ENCODE measurements around the gene KRT85.

DNA sequence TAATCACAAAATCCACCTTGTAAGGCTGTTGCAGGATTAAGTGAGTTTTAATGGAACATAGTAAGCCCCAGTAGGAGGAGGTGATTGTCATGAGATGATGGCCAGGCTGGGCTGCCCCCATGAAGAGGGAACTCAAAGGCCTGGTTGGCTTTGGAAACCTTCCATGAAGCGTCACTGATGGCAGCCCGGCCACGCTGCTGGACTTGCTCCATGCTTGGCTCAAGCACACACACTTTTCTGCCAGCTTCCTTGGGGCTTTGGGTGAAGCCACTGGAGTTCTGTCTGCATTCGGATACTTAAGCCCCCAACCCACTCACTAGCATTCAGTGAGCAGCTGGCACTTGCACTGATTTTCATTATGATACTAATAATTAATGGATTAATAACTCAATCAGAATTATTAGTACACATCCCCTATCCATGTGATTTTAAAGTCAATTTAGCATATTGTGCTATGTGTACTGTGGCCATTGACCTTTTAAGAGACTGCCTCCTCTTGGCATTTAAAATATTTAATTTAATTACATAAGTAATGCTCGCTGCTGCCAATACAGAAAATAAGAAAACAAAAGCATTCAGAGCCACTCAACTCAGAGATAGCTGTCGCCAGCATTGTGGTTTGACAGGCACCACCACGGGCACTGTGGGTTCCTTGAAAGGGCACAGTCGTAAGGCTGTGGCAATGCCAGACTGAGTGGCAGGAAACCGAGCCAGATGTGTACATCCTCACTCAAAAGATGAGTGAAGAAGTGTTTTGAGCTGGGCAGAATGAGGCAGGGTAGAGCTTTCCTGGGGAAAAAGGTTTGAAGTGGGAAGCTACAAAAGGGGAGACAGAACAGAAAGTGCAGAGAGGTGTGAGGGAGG lies 15.9 kb downstream of the KRT85 start:
- no peak for TF ChIP-seq EZH2 (IDR thresholded peaks at IDR 0.05; ENCODE audit: borderline replicate concordance, low read depth, low read length, poor library complexity, severe bottlenecking)
- TF ChIP-seq, protein P1, sequence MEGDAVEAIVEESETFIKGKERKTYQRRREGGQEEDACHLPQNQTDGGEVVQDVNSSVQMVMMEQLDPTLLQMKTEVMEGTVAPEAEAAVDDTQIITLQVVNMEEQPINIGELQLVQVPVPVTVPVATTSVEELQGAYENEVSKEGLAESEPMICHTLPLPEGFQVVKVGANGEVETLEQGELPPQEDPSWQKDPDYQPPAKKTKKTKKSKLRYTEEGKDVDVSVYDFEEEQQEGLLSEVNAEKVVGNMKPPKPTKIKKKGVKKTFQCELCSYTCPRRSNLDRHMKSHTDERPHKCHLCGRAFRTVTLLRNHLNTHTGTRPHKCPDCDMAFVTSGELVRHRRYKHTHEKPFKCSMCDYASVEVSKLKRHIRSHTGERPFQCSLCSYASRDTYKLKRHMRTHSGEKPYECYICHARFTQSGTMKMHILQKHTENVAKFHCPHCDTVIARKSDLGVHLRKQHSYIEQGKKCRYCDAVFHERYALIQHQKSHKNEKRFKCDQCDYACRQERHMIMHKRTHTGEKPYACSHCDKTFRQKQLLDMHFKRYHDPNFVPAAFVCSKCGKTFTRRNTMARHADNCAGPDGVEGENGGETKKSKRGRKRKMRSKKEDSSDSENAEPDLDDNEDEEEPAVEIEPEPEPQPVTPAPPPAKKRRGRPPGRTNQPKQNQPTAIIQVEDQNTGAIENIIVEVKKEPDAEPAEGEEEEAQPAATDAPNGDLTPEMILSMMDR (conservative IDR thresholded peaks at IDR 0.05; ENCODE audit: low read depth, low read length): no peak

Data from A673 (cell line).